Astrocyte (in vitro differentiated cells and primary cell): ENCODE results near the gene KLRB1.

Experiments used
- EZH2 ChIP-seq: IDR thresholded peaks from 2 replicates; pipeline ENCODE4 v1.6.1; 2012; ENCODE audit warnings: mild to moderate bottlenecking, low read length, inconsistent platforms; ENCODE audit not compliant: insufficient read depth
- TF ChIP-seq, protein P1 (sequence below): IDR thresholded peaks from 2 replicates; pipeline ENCODE4 v1.5.1; 2011; ENCODE audit warnings: low read depth, mild to moderate bottlenecking, inconsistent platforms, low read length, moderate library complexity; ENCODE audit not compliant: insufficient read depth

- TF ChIP-seq, protein P1, sequence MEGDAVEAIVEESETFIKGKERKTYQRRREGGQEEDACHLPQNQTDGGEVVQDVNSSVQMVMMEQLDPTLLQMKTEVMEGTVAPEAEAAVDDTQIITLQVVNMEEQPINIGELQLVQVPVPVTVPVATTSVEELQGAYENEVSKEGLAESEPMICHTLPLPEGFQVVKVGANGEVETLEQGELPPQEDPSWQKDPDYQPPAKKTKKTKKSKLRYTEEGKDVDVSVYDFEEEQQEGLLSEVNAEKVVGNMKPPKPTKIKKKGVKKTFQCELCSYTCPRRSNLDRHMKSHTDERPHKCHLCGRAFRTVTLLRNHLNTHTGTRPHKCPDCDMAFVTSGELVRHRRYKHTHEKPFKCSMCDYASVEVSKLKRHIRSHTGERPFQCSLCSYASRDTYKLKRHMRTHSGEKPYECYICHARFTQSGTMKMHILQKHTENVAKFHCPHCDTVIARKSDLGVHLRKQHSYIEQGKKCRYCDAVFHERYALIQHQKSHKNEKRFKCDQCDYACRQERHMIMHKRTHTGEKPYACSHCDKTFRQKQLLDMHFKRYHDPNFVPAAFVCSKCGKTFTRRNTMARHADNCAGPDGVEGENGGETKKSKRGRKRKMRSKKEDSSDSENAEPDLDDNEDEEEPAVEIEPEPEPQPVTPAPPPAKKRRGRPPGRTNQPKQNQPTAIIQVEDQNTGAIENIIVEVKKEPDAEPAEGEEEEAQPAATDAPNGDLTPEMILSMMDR = no peak
- TF ChIP-seq EZH2 = no peak
Measured at GRCh38 chr12:9632766-9633165, 25.1 kb upstream of the KLRB1 start.
